Glutamatergic neuron (in vitro differentiated cells): Measurements from ENCODE around the gene CDC42BPB. TPM values are rescaled to one million over a fixed set of nuclear protein-coding genes. Genes with fewer than 3 reads are reported as not detected.
A peak's percentile ranks its signal among the peaks of the same experiment; 100 is the strongest.

Source experiments
- DNase-seq: peaks from one replicate; pipeline ENCODE4 v3.0.0; 2022
- H3K27ac Mint-ChIP-seq: one replicate; pipeline ENCODE4 v1.8.0; 2020; ENCODE audit warnings: mild to moderate bottlenecking, mixed read lengths, inconsistent platforms; ENCODE audit not compliant: unreplicated experiment
- H3K27me3 Mint-ChIP-seq: one replicate; pipeline ENCODE4 v1.8.0; 2020; ENCODE audit warnings: mild to moderate bottlenecking, moderate library complexity, mixed read lengths, inconsistent platforms; ENCODE audit not compliant: unreplicated experiment
- H3K36me3 Mint-ChIP-seq: one replicate; pipeline ENCODE4 v1.8.0; 2020; ENCODE audit warnings: mild to moderate bottlenecking, mixed read lengths, inconsistent platforms; ENCODE audit not compliant: unreplicated experiment
- H3K4me1 Mint-ChIP-seq: one replicate; pipeline ENCODE4 v1.8.0; 2020; ENCODE audit warnings: mild to moderate bottlenecking, low read depth, mixed read lengths, inconsistent platforms; ENCODE audit not compliant: unreplicated experiment
- H3K4me3 Mint-ChIP-seq: one replicate; pipeline ENCODE4 v1.8.0; 2020; ENCODE audit warnings: mild to moderate bottlenecking, mixed read lengths, inconsistent platforms; ENCODE audit not compliant: unreplicated experiment
- H3K9me3 Mint-ChIP-seq: one replicate; pipeline ENCODE4 v1.8.0; 2020; ENCODE audit warnings: mild to moderate bottlenecking, moderate library complexity, mixed read lengths, inconsistent platforms; ENCODE audit not compliant: unreplicated experiment
- CTCF ChIP-seq: fragments of 200-600 bp; sonication (generic); IDR thresholded peaks from one replicate; pipeline ENCODE4 v1.5.0; 2021; ENCODE audit not compliant: partially characterized antibody, unreplicated experiment
- total RNA-seq: library from RNA; stranded (reverse); fragmentation: NEBNext Ultra II Directional; extraction: Animal tissue kit (Norgen Biotek cat#: 25700); gene quantifications from one replicate; pipeline ENCODE4 v1.2.1, GENCODE V29; 2021; ENCODE audit not compliant: unreplicated experiment

Gene CDC42BPB
- total RNA-seq, 1 donor from 2014 or later: 125 TPM

DNA sequence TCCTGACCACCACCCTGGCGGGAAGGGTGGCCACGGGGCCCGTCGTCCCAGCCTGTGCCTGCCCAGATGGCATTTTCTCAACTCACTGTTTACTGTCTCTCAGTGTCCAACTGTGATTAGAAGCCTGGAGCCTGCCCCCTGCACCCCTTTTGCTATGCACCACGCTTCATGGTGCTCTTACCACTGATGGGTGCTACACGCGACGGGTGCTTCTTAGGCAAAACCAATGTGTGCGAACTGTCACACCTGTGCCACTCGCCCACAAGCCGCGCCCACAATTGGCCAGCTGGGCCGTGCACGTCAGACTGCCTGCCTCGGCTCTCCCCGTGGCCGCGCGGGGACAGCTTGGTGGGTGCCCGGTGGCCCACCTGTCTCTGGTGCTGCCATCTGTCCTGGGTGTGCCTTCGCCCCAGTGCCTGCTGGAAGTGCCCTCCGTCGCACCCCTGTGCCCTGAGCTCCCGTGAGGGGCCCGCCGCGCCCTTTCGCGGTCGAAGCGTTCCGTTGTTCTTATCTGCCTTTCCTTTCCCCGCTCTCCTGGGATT is 150.0 kb downstream of the CDC42BPB start:
- Mint-ChIP-seq H3K36me3 (peaks cover 20% of the 10 kb centered on the region), H3K27me3 (peaks cover 5% of the 10 kb centered on the region), H3K4me3 (no peak overlapping the region), H3K9me3 (no peaks in the 10 kb centered on the region), H3K27ac (no peak overlapping the region), H3K4me1 (peaks cover 25% of the 10 kb centered on the region)
- DNase-seq: no peak
- no peak for TF ChIP-seq CTCF

DNA sequence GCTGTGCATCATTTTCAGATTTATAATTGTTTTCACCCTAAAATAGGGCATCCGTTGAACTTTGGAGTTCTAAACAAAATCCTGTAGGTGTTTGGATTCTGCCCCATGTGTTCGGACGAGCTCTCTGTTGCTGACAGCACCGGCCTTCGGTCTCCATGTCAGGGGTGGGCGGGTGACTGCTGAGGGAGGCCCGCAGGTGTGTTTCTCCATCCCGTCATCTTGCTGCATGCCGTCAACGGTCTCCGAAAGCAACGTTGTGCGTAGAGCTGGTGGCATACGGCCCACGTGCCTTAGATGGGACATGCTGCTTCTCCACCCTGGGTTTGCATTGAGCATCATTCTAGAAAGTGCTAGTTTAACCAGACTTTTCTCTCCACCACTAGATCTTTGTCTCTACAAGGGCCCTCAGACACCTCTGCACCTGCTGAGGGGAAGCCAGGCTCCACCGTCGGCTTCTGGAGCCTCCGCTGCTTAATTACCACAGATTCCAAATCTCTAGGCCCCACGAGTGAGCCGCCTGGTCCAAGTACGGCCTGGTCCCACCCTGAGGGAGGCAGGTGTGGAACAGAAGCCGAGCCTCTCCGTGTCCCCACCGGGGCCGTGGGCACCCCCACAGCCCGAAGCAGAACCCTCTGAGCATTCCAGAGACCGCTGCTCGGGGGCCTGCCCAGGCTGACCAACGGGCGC is 150.6 kb downstream of the CDC42BPB start:
- no peak overlapping the region for H3K4me3 Mint-ChIP-seq
- no peak overlapping the region for H3K27ac Mint-ChIP-seq
- TF ChIP-seq CTCF: no peak
- H3K27me3 Mint-ChIP-seq: peaks cover 5% of the 10 kb centered on the region
- H3K9me3 Mint-ChIP-seq: no peaks in the 10 kb centered on the region
- peaks cover 26% of the 10 kb centered on the region for H3K4me1 Mint-ChIP-seq
- peaks cover 20% of the 10 kb centered on the region for H3K36me3 Mint-ChIP-seq
- DNase-seq: no peak

DNA sequence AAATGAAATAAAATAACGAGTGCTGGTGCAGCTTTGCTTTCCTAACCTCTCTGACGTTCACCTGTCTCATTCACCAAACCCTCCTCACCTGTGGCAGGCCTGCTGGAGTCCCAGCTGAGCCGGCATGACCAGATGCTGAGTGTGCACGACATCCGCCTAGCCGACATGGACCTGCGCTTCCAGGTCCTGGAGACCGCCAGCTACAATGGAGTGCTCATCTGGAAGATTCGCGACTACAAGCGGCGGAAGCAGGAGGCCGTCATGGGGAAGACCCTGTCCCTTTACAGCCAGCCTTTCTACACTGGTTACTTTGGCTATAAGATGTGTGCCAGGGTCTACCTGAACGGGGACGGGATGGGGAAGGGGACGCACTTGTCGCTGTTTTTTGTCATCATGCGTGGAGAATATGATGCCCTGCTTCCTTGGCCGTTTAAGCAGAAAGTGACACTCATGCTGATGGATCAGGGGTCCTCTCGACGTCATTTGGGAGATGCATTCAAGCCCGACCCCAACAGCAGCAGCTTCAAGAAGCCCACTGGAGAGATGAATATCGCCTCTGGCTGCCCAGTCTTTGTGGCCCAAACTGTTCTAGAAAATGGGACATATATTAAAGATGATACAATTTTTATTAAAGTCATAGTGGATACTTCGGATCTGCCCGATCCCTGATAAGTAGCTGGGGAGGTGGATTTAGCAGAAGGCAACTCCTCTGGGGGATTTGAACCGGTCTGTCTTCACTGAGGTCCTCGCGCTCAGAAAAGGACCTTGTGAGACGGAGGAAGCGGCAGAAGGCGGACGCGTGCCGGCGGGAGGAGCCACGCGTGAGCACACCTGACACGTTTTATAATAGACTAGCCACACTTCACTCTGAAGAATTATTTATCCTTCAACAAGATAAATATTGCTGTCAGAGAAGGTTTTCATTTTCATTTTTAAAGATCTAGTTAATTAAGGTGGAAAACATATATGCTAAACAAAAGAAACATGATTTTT is 151.9 kb downstream of the CDC42BPB start:
- no peak for DNase-seq
- H3K36me3 Mint-ChIP-seq: peaks cover 20% of the 10 kb centered on the region
- no peaks in the 10 kb centered on the region for H3K9me3 Mint-ChIP-seq
- H3K27me3 Mint-ChIP-seq: peaks cover 5% of the 10 kb centered on the region
- no peak overlapping the region for H3K27ac Mint-ChIP-seq
- H3K4me1 Mint-ChIP-seq: peaks cover 15% of the 10 kb centered on the region
- TF ChIP-seq CTCF: no peak
- H3K4me3 Mint-ChIP-seq: no peak overlapping the region

DNA sequence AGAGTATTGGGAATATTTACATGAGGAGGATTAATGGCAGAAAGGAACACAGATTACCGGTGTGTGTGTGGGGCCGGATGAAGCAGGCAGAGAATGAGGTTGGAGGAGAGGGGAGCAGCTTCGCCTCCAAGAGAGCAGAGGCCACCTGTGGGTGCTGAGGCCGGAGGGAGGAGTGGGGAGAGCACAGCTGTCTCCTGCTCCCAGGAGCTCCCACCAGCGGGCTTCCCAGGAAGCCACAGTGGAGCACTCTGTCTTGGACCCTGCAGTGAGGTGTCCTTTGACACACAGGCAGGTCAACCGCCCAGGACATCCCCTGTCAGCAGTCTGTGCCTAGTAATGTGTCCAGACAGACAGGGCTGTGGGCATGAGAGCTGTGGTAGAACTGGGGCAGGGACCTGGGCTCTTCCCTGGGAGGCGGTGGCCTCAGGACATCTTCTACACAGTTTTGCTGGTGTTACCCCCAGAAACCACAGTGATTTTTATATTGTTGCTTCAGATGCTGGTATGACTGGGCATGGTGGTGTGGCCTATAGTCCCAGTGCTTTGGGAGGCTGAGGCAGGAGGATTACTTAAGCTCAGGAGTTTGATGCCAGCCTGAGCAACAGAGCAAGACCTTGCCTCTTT is 153.3 kb downstream of the CDC42BPB start:
- DNase-seq: no peak
- H3K27me3 Mint-ChIP-seq: peaks cover 8% of the 10 kb centered on the region
- H3K27ac Mint-ChIP-seq: peak overlapping the region; percentile 50
- H3K36me3 Mint-ChIP-seq: peaks cover 20% of the 10 kb centered on the region
- no peak overlapping the region for H3K4me3 Mint-ChIP-seq
- peaks cover 12% of the 10 kb centered on the region for H3K4me1 Mint-ChIP-seq
- TF ChIP-seq CTCF: no peak
- H3K9me3 Mint-ChIP-seq: peaks cover 2% of the 10 kb centered on the region
